ENCODE results near the gene POLA1. TPM values are rescaled to one million over a fixed set of nuclear protein-coding genes. Genes with fewer than 3 reads are reported as not detected.

The POLA1 gene
- total RNA-seq, 2 donors from 2014 or later, result 6.7 to 7.2 TPM

DNA sequence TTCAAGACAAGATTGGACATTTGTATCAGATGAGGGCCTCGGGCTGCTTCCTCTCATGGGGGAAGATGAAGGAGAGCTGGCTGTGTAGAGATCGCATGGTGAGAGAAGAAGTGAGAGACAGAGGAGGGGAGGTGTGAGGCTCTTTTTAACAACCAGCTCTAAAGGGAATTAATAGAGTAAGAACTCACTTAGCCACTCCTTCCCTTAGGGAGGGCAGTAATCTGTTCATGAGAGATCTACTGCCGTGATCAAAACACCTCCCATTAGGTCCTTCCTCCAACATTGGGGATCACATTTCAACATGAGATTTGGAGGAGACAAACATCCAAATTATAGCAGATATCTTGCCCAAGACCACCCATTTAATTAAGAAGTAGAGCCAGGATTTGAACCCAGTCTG lies 225.0 kb downstream of the POLA1 start:
- Histone ChIP-seq H3K27me3 (no peaks in the 10 kb centered on the region), H3K36me3 (no peaks in the 10 kb centered on the region), H3K9me3 (no peaks in the 10 kb centered on the region), H3K4me1 (peaks cover 0 to 2% of the 10 kb centered on the region in 2 donors), H3K27ac (no peak overlapping the region), H3K4me3 (no peak overlapping the region)
- no peak for DNase-seq (ENCODE audit: low spot score)
- TF ChIP-seq, protein P1, sequence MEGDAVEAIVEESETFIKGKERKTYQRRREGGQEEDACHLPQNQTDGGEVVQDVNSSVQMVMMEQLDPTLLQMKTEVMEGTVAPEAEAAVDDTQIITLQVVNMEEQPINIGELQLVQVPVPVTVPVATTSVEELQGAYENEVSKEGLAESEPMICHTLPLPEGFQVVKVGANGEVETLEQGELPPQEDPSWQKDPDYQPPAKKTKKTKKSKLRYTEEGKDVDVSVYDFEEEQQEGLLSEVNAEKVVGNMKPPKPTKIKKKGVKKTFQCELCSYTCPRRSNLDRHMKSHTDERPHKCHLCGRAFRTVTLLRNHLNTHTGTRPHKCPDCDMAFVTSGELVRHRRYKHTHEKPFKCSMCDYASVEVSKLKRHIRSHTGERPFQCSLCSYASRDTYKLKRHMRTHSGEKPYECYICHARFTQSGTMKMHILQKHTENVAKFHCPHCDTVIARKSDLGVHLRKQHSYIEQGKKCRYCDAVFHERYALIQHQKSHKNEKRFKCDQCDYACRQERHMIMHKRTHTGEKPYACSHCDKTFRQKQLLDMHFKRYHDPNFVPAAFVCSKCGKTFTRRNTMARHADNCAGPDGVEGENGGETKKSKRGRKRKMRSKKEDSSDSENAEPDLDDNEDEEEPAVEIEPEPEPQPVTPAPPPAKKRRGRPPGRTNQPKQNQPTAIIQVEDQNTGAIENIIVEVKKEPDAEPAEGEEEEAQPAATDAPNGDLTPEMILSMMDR (IDR thresholded peaks at IDR 0.05), result no peak

DNA sequence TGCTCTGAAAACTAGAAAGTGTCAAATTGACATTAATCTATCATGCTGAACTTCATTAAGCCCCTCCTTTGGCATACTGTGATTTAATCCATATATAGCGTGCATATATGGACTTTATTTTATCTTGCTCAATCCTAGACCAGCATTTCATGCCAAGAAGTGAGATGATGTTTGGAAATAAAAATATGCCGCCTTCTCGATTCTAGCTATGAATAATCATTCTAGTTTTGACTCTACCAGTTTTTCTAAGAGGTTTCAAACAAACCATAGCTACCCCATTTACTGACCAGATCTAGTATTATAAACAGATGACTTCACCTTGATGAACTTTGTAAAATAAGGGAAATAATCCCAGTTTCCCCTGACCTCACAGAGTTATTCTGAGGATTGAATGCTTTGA lies 227.1 kb downstream of the POLA1 start:
- no peaks in the 10 kb centered on the region for H3K9me3 ChIP-seq
- H3K27me3 ChIP-seq, result no peaks in the 10 kb centered on the region
- H3K4me3 ChIP-seq, result no peak overlapping the region
- peaks cover 0 to 2% of the 10 kb centered on the region in 2 donors for H3K4me1 ChIP-seq
- TF ChIP-seq, protein P1 (IDR thresholded peaks at IDR 0.05), result no peak
- no peak for DNase-seq (ENCODE audit: low spot score)
- no peak overlapping the region for H3K27ac ChIP-seq
- no peaks in the 10 kb centered on the region for H3K36me3 ChIP-seq

DNA sequence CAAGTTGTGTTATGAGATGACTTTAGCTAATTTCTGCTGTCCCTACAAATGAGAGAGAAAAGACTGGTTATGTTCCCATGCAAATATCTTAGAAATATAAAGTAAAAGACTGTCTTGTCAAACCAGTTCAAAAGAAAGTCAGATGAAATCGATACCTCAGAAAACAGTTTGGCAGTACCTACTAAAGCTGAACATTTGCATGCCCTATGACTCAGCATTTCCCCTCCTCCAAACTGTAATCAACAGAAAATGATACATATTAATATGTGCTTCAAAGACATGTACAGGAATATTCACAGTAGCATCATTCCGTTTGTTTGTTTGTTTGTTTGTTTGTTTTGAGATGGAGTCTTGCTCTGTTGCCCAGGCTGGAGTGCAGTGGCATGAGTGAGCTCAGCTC lies 231.7 kb downstream of the POLA1 start:
- TF ChIP-seq, protein P1 (IDR thresholded peaks at IDR 0.05), result no peak
- DNase-seq (ENCODE audit: low spot score), result no peak

DNA sequence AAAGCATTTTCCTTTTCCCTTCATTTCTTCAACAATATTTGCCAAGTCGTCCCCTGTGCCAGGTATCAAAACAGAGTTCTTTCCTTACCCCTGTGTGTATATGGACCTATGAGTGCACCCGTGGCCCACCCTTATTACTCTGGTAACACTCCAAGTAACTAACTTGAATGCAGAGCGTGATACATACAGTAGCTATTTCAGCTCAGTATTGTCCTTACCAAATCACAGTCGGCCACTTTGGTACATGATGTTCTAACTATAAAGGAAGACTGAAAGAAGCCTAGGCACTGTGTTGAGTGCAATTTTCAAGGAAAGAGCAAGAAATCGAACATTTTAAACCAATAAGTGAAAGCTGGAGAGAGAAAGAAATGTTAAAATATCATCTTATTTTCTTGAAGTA lies 233.7 kb downstream of the POLA1 start:
- TF ChIP-seq, protein P1 (IDR thresholded peaks at IDR 0.05), result no peak
- DNase-seq (ENCODE audit: low spot score), result no peak
- no peaks in the 10 kb centered on the region for H3K27me3 ChIP-seq
- H3K4me1 ChIP-seq, result no peaks in the 10 kb centered on the region
- no peak overlapping the region for H3K4me3 ChIP-seq
- H3K36me3 ChIP-seq, result no peaks in the 10 kb centered on the region
- H3K27ac ChIP-seq, result no peak overlapping the region
- no peaks in the 10 kb centered on the region for H3K9me3 ChIP-seq

More for the DNA sequence above, 231.7 kb downstream of the POLA1 start:
- Histone ChIP-seq H3K4me1 (peaks cover 0 to 2% of the 10 kb centered on the region in 2 donors), H3K27me3 (no peaks in the 10 kb centered on the region), H3K4me3 (no peak overlapping the region), H3K36me3 (no peaks in the 10 kb centered on the region), H3K27ac (no peak overlapping the region), H3K9me3 (no peaks in the 10 kb centered on the region)

DNA sequence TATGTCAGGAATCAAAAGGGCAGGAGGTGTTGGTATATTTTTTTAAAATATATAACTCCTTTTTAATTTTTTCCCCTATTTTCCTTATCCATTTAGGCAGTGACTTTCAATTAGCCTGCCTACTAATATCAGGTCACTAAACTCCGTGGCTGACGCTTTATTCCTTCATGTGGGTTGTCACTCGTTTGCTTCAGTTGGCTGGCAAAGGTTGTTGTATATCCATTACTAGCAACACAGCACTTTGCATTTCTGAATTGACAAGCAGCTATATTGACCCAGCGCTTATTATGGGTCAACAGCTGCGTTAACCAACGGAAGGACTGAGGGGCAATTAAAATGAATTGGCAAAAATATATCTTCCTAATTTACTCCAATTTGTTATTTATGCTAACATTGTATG lies 234.4 kb downstream of the POLA1 start:
- no peaks in the 10 kb centered on the region for H3K27me3 ChIP-seq
- no peak for DNase-seq (ENCODE audit: low spot score)
- H3K9me3 ChIP-seq, result no peaks in the 10 kb centered on the region
- no peaks in the 10 kb centered on the region for H3K4me1 ChIP-seq
- TF ChIP-seq, protein P1 (IDR thresholded peaks at IDR 0.05), result no peak
- no peak overlapping the region for H3K4me3 ChIP-seq
- no peak overlapping the region for H3K27ac ChIP-seq
- no peaks in the 10 kb centered on the region for H3K36me3 ChIP-seq

DNA sequence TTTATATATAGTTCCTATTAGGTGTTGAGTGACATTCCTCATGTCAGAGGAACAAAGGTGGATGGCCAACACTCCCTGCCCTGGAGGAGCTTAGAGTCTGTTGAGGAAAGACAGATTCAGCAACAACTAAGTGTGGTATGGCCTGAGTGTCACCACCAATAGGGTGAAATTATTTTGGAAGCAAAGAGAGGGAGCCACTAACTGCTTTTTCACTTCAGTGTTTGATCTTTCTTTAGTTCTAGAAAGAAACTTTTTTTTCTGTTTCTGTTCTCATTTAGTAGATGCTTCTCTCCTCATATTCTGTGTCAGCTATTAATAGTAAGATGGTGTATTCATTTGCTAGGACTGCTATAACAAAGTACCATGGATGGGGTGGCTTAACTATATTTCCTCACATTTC lies 240.6 kb downstream of the POLA1 start:
- H3K9me3 ChIP-seq, result no peaks in the 10 kb centered on the region
- H3K27me3 ChIP-seq, result no peaks in the 10 kb centered on the region
- no peaks in the 10 kb centered on the region for H3K4me1 ChIP-seq
- no peak for DNase-seq (ENCODE audit: low spot score)
- no peak overlapping the region for H3K4me3 ChIP-seq
- H3K27ac ChIP-seq, result no peak overlapping the region
- TF ChIP-seq, protein P1 (IDR thresholded peaks at IDR 0.05), result no peak
- H3K36me3 ChIP-seq, result no peaks in the 10 kb centered on the region
